ENCODE results near the gene PRKD1.

Gene PRKD1

DNA sequence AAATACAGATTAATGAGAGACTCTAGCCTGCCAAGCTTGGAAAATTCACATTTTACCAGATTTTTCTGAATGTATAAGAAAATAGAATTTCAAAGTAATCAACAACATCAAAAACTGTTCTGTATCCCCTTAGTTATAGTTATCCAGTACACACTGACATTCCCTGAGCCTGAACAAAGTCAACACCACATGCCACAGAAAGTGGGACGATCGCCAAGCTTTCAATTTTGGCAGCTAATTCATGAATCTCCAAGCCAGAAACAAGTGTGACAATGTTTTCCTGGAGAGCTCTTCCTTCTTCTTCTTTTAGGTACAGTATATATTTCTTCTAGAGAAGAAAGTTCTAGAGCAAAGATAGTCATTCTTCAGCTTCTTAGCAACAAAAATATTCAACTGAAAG is 290.2 kb downstream of the PRKD1 start:
- Histone ChIP-seq H3K36me3 (ENCODE audit: insufficient read depth, insufficient read length, low read length) (no peaks in the 10 kb centered on the region), H3K27me3 (ENCODE audit: insufficient read depth, insufficient read length) (no peaks in the 10 kb centered on the region), H3K4me3 (ENCODE audit: insufficient read length, low read depth) (no peak overlapping the region), H3K9me3 (ENCODE audit: insufficient read depth, low read length) (no peaks in the 10 kb centered on the region), H3K4me1 (ENCODE audit: insufficient read depth, insufficient read length) (no peaks in the 10 kb centered on the region), H3K9ac (ENCODE audit: insufficient read length, low read depth) (no peak overlapping the region)
- TF ChIP-seq ZNF274 (IDR thresholded peaks at IDR 0.05; ENCODE audit: low read depth, low read length) (no peak), SUZ12 (IDR thresholded peaks at IDR 0.05; ENCODE audit: extremely low read depth, insufficient read depth, insufficient read length) (no peak), YY1 (IDR thresholded peaks at IDR 0.05; ENCODE audit: insufficient read depth, insufficient read length) (no peak)
- DNase-seq (ENCODE audit: low read depth, low spot score), result no peak

DNA sequence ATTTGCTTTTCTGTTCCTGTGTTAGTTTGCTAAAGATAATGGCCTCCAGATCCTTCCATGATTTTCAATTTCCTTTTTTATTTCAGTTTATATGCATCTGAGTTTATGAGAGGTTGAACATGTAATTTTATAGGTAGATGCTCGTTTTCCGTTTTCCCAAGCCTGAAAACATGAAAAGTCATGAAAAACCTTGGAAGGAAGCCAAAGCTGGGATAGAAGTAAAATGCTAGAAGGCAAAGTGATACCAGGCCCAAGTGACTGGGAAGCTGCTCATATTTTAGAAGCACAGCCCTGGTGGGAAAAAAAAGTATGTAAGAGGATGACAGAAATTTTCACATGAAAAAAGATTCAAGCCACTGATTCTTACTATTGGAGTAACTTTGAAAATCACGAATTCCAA is 290.8 kb downstream of the PRKD1 start:
- H3K4me3 ChIP-seq (ENCODE audit: insufficient read length, low read depth), result no peak overlapping the region
- no peak for DNase-seq (ENCODE audit: low read depth, low spot score)

DNA sequence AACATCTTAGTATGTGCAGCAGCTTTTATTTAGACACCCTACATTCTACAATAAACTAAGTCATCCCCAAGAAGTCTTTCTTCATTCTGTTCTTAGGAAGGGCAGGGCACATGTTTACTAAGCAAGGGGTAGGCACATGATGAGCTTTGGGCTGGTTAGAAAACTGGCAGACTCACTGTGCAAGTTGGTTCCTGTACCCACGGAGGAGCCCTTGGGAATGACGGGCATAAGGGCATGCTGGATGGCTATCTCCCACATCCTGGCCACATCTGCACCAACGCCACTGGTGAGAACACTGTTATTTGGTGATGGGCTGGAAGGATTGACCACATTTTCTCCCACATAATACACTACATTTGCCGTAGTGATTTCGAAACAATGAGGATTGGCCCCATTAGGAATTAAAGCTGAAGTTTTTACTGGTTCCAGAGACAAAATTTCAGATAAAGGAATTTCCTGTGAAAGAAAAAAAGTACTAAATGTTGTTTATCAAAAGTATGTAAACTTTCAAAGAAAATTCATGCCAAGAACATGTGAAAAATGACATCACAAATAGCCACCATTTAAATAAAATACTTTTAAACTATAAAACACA is 297.0 kb downstream of the PRKD1 start:
- TF ChIP-seq YY1 (IDR thresholded peaks at IDR 0.05; ENCODE audit: insufficient read depth, insufficient read length) (no peak), SUZ12 (IDR thresholded peaks at IDR 0.05; ENCODE audit: extremely low read depth, insufficient read depth, insufficient read length) (no peak), ZNF274 (IDR thresholded peaks at IDR 0.05; ENCODE audit: low read depth, low read length) (no peak)
- Histone ChIP-seq H3K9ac (ENCODE audit: insufficient read length, low read depth) (no peak overlapping the region), H3K4me3 (ENCODE audit: insufficient read length, low read depth) (no peak overlapping the region), H3K9me3 (ENCODE audit: insufficient read depth, low read length) (no peaks in the 10 kb centered on the region), H3K4me1 (ENCODE audit: insufficient read depth, insufficient read length) (no peaks in the 10 kb centered on the region), H3K36me3 (ENCODE audit: insufficient read depth, insufficient read length, low read length) (no peaks in the 10 kb centered on the region), H3K27me3 (ENCODE audit: insufficient read depth, insufficient read length) (no peaks in the 10 kb centered on the region)
- DNase-seq (ENCODE audit: low read depth, low spot score), result no peak

More for the DNA sequence above, 290.8 kb downstream of the PRKD1 start:
- no peaks in the 10 kb centered on the region for H3K27me3 ChIP-seq (ENCODE audit: insufficient read depth, insufficient read length)
- TF ChIP-seq SUZ12 (IDR thresholded peaks at IDR 0.05; ENCODE audit: extremely low read depth, insufficient read depth, insufficient read length) (no peak), YY1 (IDR thresholded peaks at IDR 0.05; ENCODE audit: insufficient read depth, insufficient read length) (no peak), ZNF274 (IDR thresholded peaks at IDR 0.05; ENCODE audit: low read depth, low read length) (no peak)
- H3K9me3 ChIP-seq (ENCODE audit: insufficient read depth, low read length), result no peaks in the 10 kb centered on the region
- H3K9ac ChIP-seq (ENCODE audit: insufficient read length, low read depth), result no peak overlapping the region
- no peaks in the 10 kb centered on the region for H3K36me3 ChIP-seq (ENCODE audit: insufficient read depth, insufficient read length, low read length)
- H3K4me1 ChIP-seq (ENCODE audit: insufficient read depth, insufficient read length), result no peaks in the 10 kb centered on the region

DNA sequence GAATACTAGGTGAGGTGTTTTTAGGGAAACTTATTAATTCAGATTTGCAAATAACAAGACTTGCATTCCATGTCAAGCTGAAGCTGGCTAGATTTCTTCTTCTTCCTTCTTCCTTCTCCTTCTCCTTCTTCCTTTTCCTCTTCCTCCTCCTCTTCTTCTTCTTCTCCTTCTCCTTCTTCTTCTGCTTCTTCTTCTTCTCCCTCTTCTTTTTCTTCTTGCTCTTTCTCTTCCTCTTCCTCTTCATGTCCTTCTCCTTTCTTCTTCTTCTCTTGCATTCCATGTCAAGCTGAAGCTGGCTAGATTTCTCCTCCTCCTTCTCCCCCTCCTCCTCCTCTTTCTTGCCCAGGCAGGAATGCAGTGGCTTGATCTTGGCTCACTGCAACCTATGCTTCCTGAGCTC is 297.8 kb downstream of the PRKD1 start:
- no peak overlapping the region for H3K9ac ChIP-seq (ENCODE audit: insufficient read length, low read depth)
- no peak for TF ChIP-seq SUZ12 (IDR thresholded peaks at IDR 0.05; ENCODE audit: extremely low read depth, insufficient read depth, insufficient read length)
- TF ChIP-seq YY1 (IDR thresholded peaks at IDR 0.05; ENCODE audit: insufficient read depth, insufficient read length), result no peak
- H3K4me1 ChIP-seq (ENCODE audit: insufficient read depth, insufficient read length), result no peaks in the 10 kb centered on the region
- no peak for DNase-seq (ENCODE audit: low read depth, low spot score)
- H3K9me3 ChIP-seq (ENCODE audit: insufficient read depth, low read length), result no peaks in the 10 kb centered on the region
- H3K4me3 ChIP-seq (ENCODE audit: insufficient read length, low read depth), result no peak overlapping the region
- H3K27me3 ChIP-seq (ENCODE audit: insufficient read depth, insufficient read length), result no peaks in the 10 kb centered on the region
- no peaks in the 10 kb centered on the region for H3K36me3 ChIP-seq (ENCODE audit: insufficient read depth, insufficient read length, low read length)

DNA sequence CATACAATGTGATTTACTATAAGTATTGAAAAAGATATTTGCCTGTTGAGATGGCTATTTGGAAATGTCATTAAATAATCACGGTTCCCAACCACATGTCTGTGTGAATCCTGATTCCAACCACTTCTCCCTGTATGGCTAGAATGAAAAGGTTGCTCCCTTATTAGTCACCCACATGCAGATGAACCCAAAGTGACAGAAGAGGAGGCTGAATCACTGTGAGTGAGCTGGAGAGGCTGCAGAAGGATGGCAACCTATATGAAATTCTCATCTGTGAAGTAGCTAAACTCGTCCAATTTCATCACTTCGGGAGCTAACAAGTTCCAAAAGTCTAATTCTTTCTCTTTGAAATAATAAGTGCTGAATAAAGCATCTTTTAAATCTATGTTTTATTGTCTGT is 300.5 kb downstream of the PRKD1 start:
- no peak for DNase-seq (ENCODE audit: low read depth, low spot score)
- H3K36me3 ChIP-seq (ENCODE audit: insufficient read depth, insufficient read length, low read length), result no peaks in the 10 kb centered on the region
- no peaks in the 10 kb centered on the region for H3K27me3 ChIP-seq (ENCODE audit: insufficient read depth, insufficient read length)
- H3K9ac ChIP-seq (ENCODE audit: insufficient read length, low read depth), result no peak overlapping the region
- no peaks in the 10 kb centered on the region for H3K9me3 ChIP-seq (ENCODE audit: insufficient read depth, low read length)
- no peak overlapping the region for H3K4me3 ChIP-seq (ENCODE audit: insufficient read length, low read depth)
- H3K4me1 ChIP-seq (ENCODE audit: insufficient read depth, insufficient read length), result no peaks in the 10 kb centered on the region
- no peak for TF ChIP-seq SUZ12 (IDR thresholded peaks at IDR 0.05; ENCODE audit: extremely low read depth, insufficient read depth, insufficient read length)
- TF ChIP-seq ZNF274 (IDR thresholded peaks at IDR 0.05; ENCODE audit: low read depth, low read length), result no peak

DNA sequence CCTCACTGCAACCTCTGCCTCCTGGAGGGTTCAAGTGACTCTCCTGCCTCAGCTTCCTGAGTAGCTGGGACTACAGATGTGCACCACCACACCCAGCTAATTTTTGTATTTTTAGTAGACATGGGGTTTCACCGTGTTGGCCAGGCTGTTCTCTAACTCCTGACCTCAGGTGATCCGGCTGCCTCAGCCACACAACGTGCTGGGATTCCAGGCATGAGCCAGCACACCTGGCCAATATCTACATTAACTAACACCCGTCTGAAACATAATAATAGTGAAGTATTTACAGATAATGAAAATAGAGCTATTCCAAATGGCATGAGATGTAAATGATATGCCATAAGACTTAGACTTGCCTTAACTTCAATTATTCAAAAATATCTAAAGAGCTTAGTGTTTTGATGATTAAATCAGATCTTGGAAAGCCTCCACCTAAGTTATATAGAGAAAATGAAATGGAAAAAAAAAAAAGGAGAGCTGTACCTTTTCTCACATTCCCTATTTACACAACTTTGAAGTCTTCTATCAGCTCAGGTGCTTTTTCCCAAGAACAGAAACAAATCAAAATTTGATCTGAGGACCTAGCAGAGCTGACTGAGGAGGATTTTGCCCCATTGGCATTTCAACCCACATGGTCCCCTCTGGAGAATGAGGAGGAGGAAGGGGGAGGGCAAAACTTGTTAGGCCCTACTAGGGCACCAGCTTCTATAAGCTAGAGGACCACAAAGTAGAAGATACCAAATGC is 309.2 kb downstream of the PRKD1 start:
- no peak overlapping the region for H3K4me3 ChIP-seq (ENCODE audit: insufficient read length, low read depth)
- H3K27me3 ChIP-seq (ENCODE audit: insufficient read depth, insufficient read length), result no peaks in the 10 kb centered on the region
- DNase-seq (ENCODE audit: low read depth, low spot score), result no peak
- H3K9ac ChIP-seq (ENCODE audit: insufficient read length, low read depth), result no peak overlapping the region
- no peak for TF ChIP-seq YY1 (IDR thresholded peaks at IDR 0.05; ENCODE audit: insufficient read depth, insufficient read length)
- TF ChIP-seq ZNF274 (IDR thresholded peaks at IDR 0.05; ENCODE audit: low read depth, low read length), result no peak
- TF ChIP-seq SUZ12 (IDR thresholded peaks at IDR 0.05; ENCODE audit: extremely low read depth, insufficient read depth, insufficient read length), result no peak
- no peaks in the 10 kb centered on the region for H3K4me1 ChIP-seq (ENCODE audit: insufficient read depth, insufficient read length)
- H3K36me3 ChIP-seq (ENCODE audit: insufficient read depth, insufficient read length, low read length), result no peaks in the 10 kb centered on the region
- H3K9me3 ChIP-seq (ENCODE audit: insufficient read depth, low read length), result 0 out of 2 replicates have a peak, but pooled peaks cover 4% of the 10 kb centered on the region

DNA sequence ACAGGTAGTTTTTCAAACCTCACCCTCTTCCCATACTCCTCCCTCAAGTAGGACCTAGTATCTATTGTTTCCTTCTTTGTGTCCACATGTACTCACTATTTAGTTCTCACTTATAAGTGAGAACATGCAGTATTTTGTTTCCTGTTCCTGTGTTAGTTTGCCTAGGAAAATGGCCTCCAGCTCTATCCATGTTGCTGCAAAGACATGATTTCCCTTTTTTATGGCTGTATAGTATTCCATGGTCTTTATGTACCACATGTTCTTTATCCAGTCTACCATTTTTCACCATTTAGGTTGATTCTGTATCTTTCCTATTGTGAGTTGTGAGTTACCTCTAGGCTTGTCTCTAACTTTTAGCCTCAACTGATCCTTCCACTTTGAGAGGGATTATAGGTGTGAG is 310.7 kb downstream of the PRKD1 start:
- no peak for TF ChIP-seq YY1 (IDR thresholded peaks at IDR 0.05; ENCODE audit: insufficient read depth, insufficient read length)
- no peak for TF ChIP-seq SUZ12 (IDR thresholded peaks at IDR 0.05; ENCODE audit: extremely low read depth, insufficient read depth, insufficient read length)
- TF ChIP-seq ZNF274 (IDR thresholded peaks at IDR 0.05; ENCODE audit: low read depth, low read length), result no peak
- DNase-seq (ENCODE audit: low read depth, low spot score), result no peak
- H3K4me3 ChIP-seq (ENCODE audit: insufficient read length, low read depth), result no peak overlapping the region
- H3K4me1 ChIP-seq (ENCODE audit: insufficient read depth, insufficient read length), result no peaks in the 10 kb centered on the region
- 0 out of 2 replicates have a peak, but pooled peaks cover 4% of the 10 kb centered on the region for H3K9me3 ChIP-seq (ENCODE audit: insufficient read depth, low read length)
- no peaks in the 10 kb centered on the region for H3K27me3 ChIP-seq (ENCODE audit: insufficient read depth, insufficient read length)
- no peak overlapping the region for H3K9ac ChIP-seq (ENCODE audit: insufficient read length, low read depth)
- no peaks in the 10 kb centered on the region for H3K36me3 ChIP-seq (ENCODE audit: insufficient read depth, insufficient read length, low read length)
